Neural progenitor cell (in vitro differentiated cells): ENCODE results near the gene CFHR1. TPM values are rescaled to one million over a fixed set of nuclear protein-coding genes. Genes with fewer than 3 reads are reported as not detected.
"Not testable (repeated sequence)": the region's sequence is repeated elsewhere in the genome, so short reads cannot be mapped to it uniquely, and the experiment has no call there.

Experiments used
- DNase-seq: peaks from one replicate; pipeline ENCODE4 v3.0.0-alpha.2; 2016; ENCODE audit warnings: low spot score
- H2AFZ ChIP-seq: fragments of 200-600 bp; sonication (generic); replicated peaks from 2 replicates; pipeline ENCODE4 v1.6.1; 2016; ENCODE audit warnings: antibody characterized with exemption
- H3F3A ChIP-seq: fragments of 200-600 bp; sonication (generic); 2 replicates; pipeline ENCODE4 v1.6.1; 2016; ENCODE audit warnings: antibody characterized with exemption, low read depth
- H3K27ac ChIP-seq: fragments of 200-600 bp; sonication (generic); 2 replicates; pipeline ENCODE4 v1.5.1; 2016; ENCODE audit warnings: mild to moderate bottlenecking
- H3K27me3 ChIP-seq: fragments of 200-600 bp; sonication (generic); 2 replicates; pipeline ENCODE4 v1.6.1; 2016; ENCODE audit warnings: mild to moderate bottlenecking, moderate library complexity
- H3K36me3 ChIP-seq: fragments of 200-600 bp; sonication (generic); 2 replicates; pipeline ENCODE4 v1.5.1; 2016
- H3K4me1 ChIP-seq: fragments of 200-600 bp; sonication (generic); 2 replicates; pipeline ENCODE4 v1.6.1; 2016; ENCODE audit warnings: mixed run types
- H3K4me2 ChIP-seq: fragments of 200-600 bp; sonication (generic); 2 replicates; pipeline ENCODE4 v1.6.1; 2016
- H3K4me3 ChIP-seq: fragments of 200-600 bp; sonication (generic); 2 replicates; pipeline ENCODE4 v1.5.1; 2016
- H3K79me2 ChIP-seq: fragments of 200-600 bp; sonication (generic); 2 replicates; pipeline ENCODE4 v1.6.1; 2016; ENCODE audit warnings: low read depth
- H3K9ac ChIP-seq: fragments of 200-600 bp; sonication (generic); 2 replicates; pipeline ENCODE4 v1.6.1; 2016
- H3K9me3 ChIP-seq: fragments of 200-600 bp; sonication (generic); 2 replicates; pipeline ENCODE4 v1.5.1; 2016; ENCODE audit warnings: low read depth
- H4K20me1 ChIP-seq: fragments of 200-600 bp; sonication (generic); 2 replicates; pipeline ENCODE4 v1.6.1; 2016; ENCODE audit warnings: low read depth
- H3K27ac Mint-ChIP-seq: 3 replicates; pipeline ENCODE4 v1.8.0; 2021; ENCODE audit warnings: mixed read lengths
- H3K27me3 Mint-ChIP-seq: 2 replicates; pipeline ENCODE4 v1.8.0; 2022; ENCODE audit warnings: low read depth, mild to moderate bottlenecking, inconsistent platforms, moderate library complexity, mixed read lengths; ENCODE audit not compliant: insufficient read depth
- H3K36me3 Mint-ChIP-seq: 3 replicates; pipeline ENCODE4 v1.8.0; 2021; ENCODE audit warnings: mixed read lengths
- H3K4me1 Mint-ChIP-seq: 3 replicates; pipeline ENCODE4 v1.8.0; 2021; ENCODE audit warnings: mixed read lengths
- H3K4me3 Mint-ChIP-seq: 3 replicates; pipeline ENCODE4 v1.8.0; 2021; ENCODE audit warnings: mild to moderate bottlenecking, moderate library complexity, mixed read lengths
- H3K9me3 Mint-ChIP-seq: 3 replicates; pipeline ENCODE4 v1.8.0; 2020; ENCODE audit warnings: mixed read lengths
- EZH2 ChIP-seq: fragments of 200-600 bp; sonication (generic); IDR thresholded peaks from 2 replicates; pipeline ENCODE4 v1.6.1; 2017; ENCODE audit warnings: antibody characterized with exemption, mild to moderate bottlenecking, moderate library complexity
- EZH2phosphoT487 ChIP-seq: fragments of 200-600 bp; sonication (generic); IDR thresholded peaks from 2 replicates; pipeline ENCODE4 v1.6.1; 2017; ENCODE audit warnings: antibody characterized with exemption
- total RNA-seq: library from RNA; depleted of rRNA; stranded (reverse); fragments of >200 nt; gene quantifications from 2 replicates; pipeline ENCODE4 v1.2.3, GENCODE V29; 2015; ENCODE audit warnings: low replicate concordance
- TF ChIP-seq, protein P1 (sequence below): fragments of 200-600 bp; sonication (generic); IDR thresholded peaks from 2 replicates; pipeline ENCODE4 v1.5.1; 2017; ENCODE audit warnings: antibody characterized with exemption, mild to moderate bottlenecking

The CFHR1 gene
- total RNA-seq, 1 donor from 2014 or later = not detected

DNA sequence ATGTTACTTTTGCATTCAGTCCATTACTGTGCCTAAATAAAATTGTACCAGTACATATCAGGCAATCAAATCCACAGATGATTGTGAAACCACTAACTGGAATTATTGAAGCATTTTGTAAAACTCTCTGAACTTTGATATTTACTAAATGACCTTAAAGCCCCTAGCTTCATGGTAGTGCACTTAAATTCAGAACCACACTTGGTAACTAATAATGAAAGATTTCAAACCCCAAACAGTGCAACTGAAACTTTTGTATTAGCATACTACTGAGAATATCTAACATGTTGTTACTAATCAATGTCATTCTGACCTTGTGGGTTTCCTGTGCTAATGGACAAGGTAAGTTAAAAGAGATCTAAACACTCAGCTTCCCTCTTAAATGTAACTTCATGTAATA, 44.9 kb upstream of the CFHR1 start, which contains the start of gene CFHR3:
Gene CFHR3, plus strand, starts transcription at position 238 of the 400 bp plus-strand sequence. Its CDS starts 47 bp downstream, at position 285.
- H3K36me3 Mint-ChIP-seq = no peaks in the 10 kb centered on the region
- no peak for DNase-seq
- no peak within 1 kb of the TSS for H3K4me3 ChIP-seq
- H3K36me3 ChIP-seq = no peaks in the 10 kb centered on the region
- no peak within 1 kb of the TSS for H3K4me3 Mint-ChIP-seq
- H3K4me1 ChIP-seq = no peaks in the 10 kb centered on the region
- H3K27me3 Mint-ChIP-seq = peaks cover 2% of the 10 kb centered on the region
- H3K9ac ChIP-seq = no peak within 1 kb of the TSS
- no peaks in the 10 kb centered on the region for H3K79me2 ChIP-seq
- no peaks in the 10 kb centered on the region for H3K9me3 ChIP-seq
- no peak within 1 kb of the TSS for H2AFZ ChIP-seq
- no peak within 1 kb of the TSS for H3K4me2 ChIP-seq
- H3K27ac ChIP-seq = no peak within 1 kb of the TSS
- H3K9me3 Mint-ChIP-seq = no peaks in the 10 kb centered on the region
- no peaks in the 10 kb centered on the region for H3K27me3 ChIP-seq
- H3K4me1 Mint-ChIP-seq = no peaks in the 10 kb centered on the region
- no peak within 1 kb of the TSS for H3K27ac Mint-ChIP-seq
- TF ChIP-seq, protein P1, sequence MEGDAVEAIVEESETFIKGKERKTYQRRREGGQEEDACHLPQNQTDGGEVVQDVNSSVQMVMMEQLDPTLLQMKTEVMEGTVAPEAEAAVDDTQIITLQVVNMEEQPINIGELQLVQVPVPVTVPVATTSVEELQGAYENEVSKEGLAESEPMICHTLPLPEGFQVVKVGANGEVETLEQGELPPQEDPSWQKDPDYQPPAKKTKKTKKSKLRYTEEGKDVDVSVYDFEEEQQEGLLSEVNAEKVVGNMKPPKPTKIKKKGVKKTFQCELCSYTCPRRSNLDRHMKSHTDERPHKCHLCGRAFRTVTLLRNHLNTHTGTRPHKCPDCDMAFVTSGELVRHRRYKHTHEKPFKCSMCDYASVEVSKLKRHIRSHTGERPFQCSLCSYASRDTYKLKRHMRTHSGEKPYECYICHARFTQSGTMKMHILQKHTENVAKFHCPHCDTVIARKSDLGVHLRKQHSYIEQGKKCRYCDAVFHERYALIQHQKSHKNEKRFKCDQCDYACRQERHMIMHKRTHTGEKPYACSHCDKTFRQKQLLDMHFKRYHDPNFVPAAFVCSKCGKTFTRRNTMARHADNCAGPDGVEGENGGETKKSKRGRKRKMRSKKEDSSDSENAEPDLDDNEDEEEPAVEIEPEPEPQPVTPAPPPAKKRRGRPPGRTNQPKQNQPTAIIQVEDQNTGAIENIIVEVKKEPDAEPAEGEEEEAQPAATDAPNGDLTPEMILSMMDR = no peak
- no peak for TF ChIP-seq EZH2phosphoT487
- TF ChIP-seq EZH2 = no peak
- H4K20me1 ChIP-seq = no peaks in the 10 kb centered on the region
- no peaks in the 10 kb centered on the region for H3F3A ChIP-seq

DNA sequence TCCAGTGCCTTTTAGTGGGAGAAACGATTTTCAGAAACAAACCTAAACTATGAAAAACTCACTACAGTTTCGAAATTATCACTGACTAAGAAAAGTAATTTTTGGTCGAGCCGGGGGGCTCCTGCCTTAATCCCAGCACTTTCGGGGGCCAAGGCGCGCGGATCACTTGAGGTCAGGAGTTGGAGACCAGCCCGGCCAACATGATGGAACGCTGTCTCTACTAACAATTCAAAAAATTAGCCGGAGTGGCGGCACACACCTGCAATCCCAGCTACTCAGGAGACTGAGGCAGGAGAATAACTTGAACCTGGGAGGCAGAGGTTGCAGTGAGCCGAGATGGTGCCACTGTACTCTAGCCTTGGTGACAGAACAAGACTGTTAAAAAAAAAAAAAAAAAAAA, 41.9 kb upstream of the CFHR1 start:
- Histone ChIP-seq H3K79me2 (no peaks in the 10 kb centered on the region), H4K20me1 (no peaks in the 10 kb centered on the region), H3K27ac (no peak overlapping the region), H3K27me3 (no peaks in the 10 kb centered on the region), H3K4me1 (no peaks in the 10 kb centered on the region), H3K9me3 (no peaks in the 10 kb centered on the region), H3F3A (no peaks in the 10 kb centered on the region), H3K36me3 (no peaks in the 10 kb centered on the region), H3K4me2 (no peak overlapping the region), H3K9ac (no peak overlapping the region), H2AFZ (no peak overlapping the region), H3K4me3 (no peak overlapping the region)
- Mint-ChIP-seq H3K36me3 (no peaks in the 10 kb centered on the region), H3K27ac (no peak overlapping the region), H3K9me3 (peaks cover 1% of the 10 kb centered on the region), H3K27me3 (peaks cover 2% of the 10 kb centered on the region), H3K4me1 (no peaks in the 10 kb centered on the region), H3K4me3 (no peak overlapping the region)
- no peak for DNase-seq
- TF ChIP-seq EZH2 (no peak), EZH2phosphoT487 (no peak)
- TF ChIP-seq, protein P1 = no peak

DNA sequence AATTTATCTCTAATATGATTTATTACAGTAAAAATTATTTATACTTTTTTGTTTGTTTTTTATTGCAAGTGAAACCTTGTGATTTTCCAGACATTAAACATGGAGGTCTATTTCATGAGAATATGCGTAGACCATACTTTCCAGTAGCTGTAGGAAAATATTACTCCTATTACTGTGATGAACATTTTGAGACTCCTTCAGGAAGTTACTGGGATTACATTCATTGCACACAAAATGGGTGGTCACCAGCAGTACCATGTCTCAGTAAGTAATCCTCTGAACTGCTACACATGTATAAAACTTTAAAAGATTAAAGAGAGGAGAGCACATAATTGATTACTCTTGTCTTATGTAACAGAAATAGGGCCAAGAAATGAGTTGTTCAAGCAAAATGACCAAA, 40.4 kb upstream of the CFHR1 start:
- H3K36me3 ChIP-seq = no peaks in the 10 kb centered on the region
- no peak overlapping the region for H3K27ac Mint-ChIP-seq
- no peaks in the 10 kb centered on the region for H3K4me1 Mint-ChIP-seq
- H3K9me3 Mint-ChIP-seq = peaks cover 2% of the 10 kb centered on the region
- H4K20me1 ChIP-seq = no peaks in the 10 kb centered on the region
- no peak overlapping the region for H2AFZ ChIP-seq
- no peak for DNase-seq
- no peak overlapping the region for H3K4me3 Mint-ChIP-seq
- TF ChIP-seq, protein P1 = no peak
- TF ChIP-seq EZH2 = no peak
- TF ChIP-seq EZH2phosphoT487 = no peak
- H3K4me1 ChIP-seq = no peaks in the 10 kb centered on the region
- H3K9ac ChIP-seq = no peak overlapping the region
- H3K79me2 ChIP-seq = no peaks in the 10 kb centered on the region
- no peak overlapping the region for H3K4me2 ChIP-seq
- no peak overlapping the region for H3K4me3 ChIP-seq
- no peaks in the 10 kb centered on the region for H3F3A ChIP-seq
- H3K27me3 Mint-ChIP-seq = no peaks in the 10 kb centered on the region
- H3K27ac ChIP-seq = no peak overlapping the region
- H3K36me3 Mint-ChIP-seq = no peaks in the 10 kb centered on the region
- H3K9me3 ChIP-seq = no peaks in the 10 kb centered on the region
- H3K27me3 ChIP-seq = no peaks in the 10 kb centered on the region

DNA sequence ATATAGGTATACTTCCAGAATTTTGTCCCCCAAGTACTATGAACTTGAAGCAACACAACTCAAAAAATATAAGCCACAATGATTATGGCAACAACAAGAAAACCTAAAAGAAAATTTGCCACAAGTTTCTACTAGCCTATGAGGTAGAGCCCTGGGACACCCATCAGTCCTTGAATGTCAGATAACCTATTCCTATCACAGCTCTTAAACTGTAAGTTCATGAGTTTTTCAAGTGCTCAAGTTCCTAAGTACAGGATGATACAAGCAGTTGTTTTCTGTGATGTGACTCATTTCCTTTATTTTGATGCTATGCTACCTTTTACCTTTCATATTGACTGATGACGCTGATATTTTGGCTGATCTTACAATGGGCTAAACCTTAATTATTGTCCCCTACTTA, 28.3 kb upstream of the CFHR1 start:
- not testable (repeated sequence) for DNase-seq, H3K27ac Mint-ChIP-seq, H3K9me3 ChIP-seq, H3K27me3 Mint-ChIP-seq, H3K4me3 ChIP-seq, H3F3A ChIP-seq, H3K4me1 Mint-ChIP-seq, H2AFZ ChIP-seq, H3K4me1 ChIP-seq, H3K9me3 Mint-ChIP-seq, H4K20me1 ChIP-seq, H3K4me2 ChIP-seq, H3K27me3 ChIP-seq, H3K4me3 Mint-ChIP-seq, H3K36me3 Mint-ChIP-seq, H3K27ac ChIP-seq, H3K36me3 ChIP-seq, H3K9ac ChIP-seq, H3K79me2 ChIP-seq

DNA sequence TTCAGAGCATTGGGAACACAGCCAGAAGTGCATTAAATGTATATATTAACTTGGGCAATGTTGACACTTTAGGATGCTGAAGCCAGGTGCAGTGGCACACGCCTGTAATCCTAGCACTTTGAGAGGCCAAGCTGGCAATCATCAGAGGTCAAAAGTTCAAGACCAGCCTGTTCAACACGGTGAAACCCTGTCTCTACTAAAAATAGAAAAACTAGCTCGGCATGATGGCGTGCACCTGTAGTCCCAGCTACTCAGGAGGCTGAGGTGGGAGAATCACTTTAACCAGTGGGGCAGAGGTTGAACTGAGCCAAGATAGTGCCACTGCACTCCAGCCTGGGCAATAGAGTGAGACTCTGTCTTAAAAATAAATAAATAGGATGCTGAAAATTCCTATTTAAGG, 25.4 kb upstream of the CFHR1 start:
- H3K4me1 Mint-ChIP-seq, H3K4me2 ChIP-seq, H3K27me3 Mint-ChIP-seq, H3K9ac ChIP-seq, H3K27ac ChIP-seq, H3K9me3 ChIP-seq, H3K79me2 ChIP-seq, H3K4me3 Mint-ChIP-seq, H3K36me3 Mint-ChIP-seq, H3K27me3 ChIP-seq, H2AFZ ChIP-seq, H3K9me3 Mint-ChIP-seq, H4K20me1 ChIP-seq, H3K36me3 ChIP-seq, H3K4me3 ChIP-seq, H3K4me1 ChIP-seq, DNase-seq, H3K27ac Mint-ChIP-seq, H3F3A ChIP-seq: not testable (repeated sequence)
